Heart left ventricle (tissue), 13 donors: ENCODE measurements around the gene IMMP2L.

Experiments
- POLR2A ChIP-seq, 2 donors: fragments of 450-650 bp; IDR thresholded peaks; one replicate each; pipeline ENCODE4 v1.6.1; 2017; ENCODE audit warnings: antibody characterized with exemption in 2 of 2, mild to moderate bottlenecking in 2 of 2, moderate library complexity in 2 of 2
- TF ChIP-seq, protein P1 (sequence below), 12 donors: fragments of 200-600 bp; sonication (generic) in 4 of 12; IDR thresholded peaks; one replicate each; pipeline versions ENCODE4 v1.5.0 to v1.8.0; 2018 to 2022; ENCODE audit warnings: antibody characterized with exemption in 12 of 12, mild to moderate bottlenecking in 5 of 12
- donor health status: ischemic (EF 13 %, LVEDD 7.1; RV severe dilation, severe dysfunction).
- donor health status: DM: no; HTN: yes; CAD: no.
- donor health status: DM: no; HTN: no; CAD: no.
- donor health status: ischemic (EF 25% LVEDD 6.9; RV normal size, moderate dysfunction).
- donor health status: ischemic (EF 25% LVEDD 5.7; RV mildly dilated, moderate dysfunction).
- donor health status: ischemic (EF 35%, LVEDD 5.7; RV mildly dilated, moderate dysfunction).
- donor health status: nonischemic (EF 11% LVEDD 7.7; RV severe dilation, severe dysfunction).
- donor health status: DM: yes; HTN: yes; CAD: no.
- donor health status: PGD.
- donor health status: ischemic (EF 29% LVEDD 5.4; RV normal size, mild dysfunction).
- donor health status: nonischemic (EF 23%, LVEDD 6.1; RV moderate dilation, normal function).

DNA sequence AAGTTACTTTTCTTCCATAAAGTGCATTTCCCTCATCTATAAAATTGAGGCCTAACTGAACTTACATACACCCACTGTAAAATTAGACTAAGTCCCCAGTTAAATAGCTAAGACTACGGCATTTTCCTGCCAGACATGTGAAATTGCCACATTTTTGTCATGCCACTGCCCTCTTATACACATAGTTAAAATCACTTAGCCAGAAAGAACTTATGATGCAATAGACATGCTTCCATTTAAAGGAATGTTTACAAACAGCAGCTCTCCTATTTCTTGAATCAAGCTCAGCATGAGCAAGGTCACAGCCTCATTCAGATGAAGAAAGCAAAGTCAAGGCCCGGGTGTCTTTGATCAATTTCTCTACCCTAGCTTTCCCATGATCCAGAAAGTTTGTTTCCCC is 295.7 kb downstream of the IMMP2L start:
- TF ChIP-seq, protein P1, sequence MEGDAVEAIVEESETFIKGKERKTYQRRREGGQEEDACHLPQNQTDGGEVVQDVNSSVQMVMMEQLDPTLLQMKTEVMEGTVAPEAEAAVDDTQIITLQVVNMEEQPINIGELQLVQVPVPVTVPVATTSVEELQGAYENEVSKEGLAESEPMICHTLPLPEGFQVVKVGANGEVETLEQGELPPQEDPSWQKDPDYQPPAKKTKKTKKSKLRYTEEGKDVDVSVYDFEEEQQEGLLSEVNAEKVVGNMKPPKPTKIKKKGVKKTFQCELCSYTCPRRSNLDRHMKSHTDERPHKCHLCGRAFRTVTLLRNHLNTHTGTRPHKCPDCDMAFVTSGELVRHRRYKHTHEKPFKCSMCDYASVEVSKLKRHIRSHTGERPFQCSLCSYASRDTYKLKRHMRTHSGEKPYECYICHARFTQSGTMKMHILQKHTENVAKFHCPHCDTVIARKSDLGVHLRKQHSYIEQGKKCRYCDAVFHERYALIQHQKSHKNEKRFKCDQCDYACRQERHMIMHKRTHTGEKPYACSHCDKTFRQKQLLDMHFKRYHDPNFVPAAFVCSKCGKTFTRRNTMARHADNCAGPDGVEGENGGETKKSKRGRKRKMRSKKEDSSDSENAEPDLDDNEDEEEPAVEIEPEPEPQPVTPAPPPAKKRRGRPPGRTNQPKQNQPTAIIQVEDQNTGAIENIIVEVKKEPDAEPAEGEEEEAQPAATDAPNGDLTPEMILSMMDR (IDR thresholded peaks at IDR 0.05) = no peak
- no peak for TF ChIP-seq POLR2A (IDR thresholded peaks at IDR 0.05)
